IMR-90 (cell line): ENCODE results near the gene SCARF2. TPM values are rescaled to one million over a fixed set of nuclear protein-coding genes. Genes with fewer than 3 reads are reported as not detected.

Experiments used
- ATAC-seq: fragments of 200-7000 bp; cut with Tn5 transposase; 2 replicates; pipeline ENCODE4 v1.9.1; 2020; ENCODE audit warnings: low read depth, mild to moderate bottlenecking, moderate library complexity
- BruUV-seq: library from RNA; stranded (reverse); fragments of 400-500 nt; replicated peaks from 2 replicates; lab custom pipeline; 2021; lab: Mats Ljungman, UMichigan
- CTCF ChIA-PET: fragments of 300-600 bp; formaldehyde crosslinking; extraction: SDS; loops from one replicate; lab custom pipeline; 2021; ENCODE audit warnings: antibody characterized with exemption; lab: Yijun Ruan, JAX
- POLR2A ChIA-PET: fragments of 300-600 bp; sonication (Branson Sonifier 250); formaldehyde crosslinking; loops from one replicate; lab custom pipeline; 2022; ENCODE audit warnings: antibody characterized with exemption; ENCODE audit not compliant: unreplicated experiment; lab: Charles Lee
- DNase-seq: peaks from one replicate; pipeline ENCODE4 v3.0.0; 2013
- H2AFZ ChIP-seq: replicated peaks from 2 replicates; pipeline ENCODE3; 2013; ENCODE audit warnings: low read length, mild to moderate bottlenecking; ENCODE audit not compliant: poor library complexity
- H2AK5ac ChIP-seq: 2 replicates; pipeline ENCODE4 v1.6.1; 2013; ENCODE audit warnings: low read depth, low read length, inconsistent platforms
- H2AK9ac ChIP-seq: replicated peaks from 2 replicates; pipeline ENCODE3; 2013; ENCODE audit warnings: mild to moderate bottlenecking, low read depth, low read length, moderate library complexity; ENCODE audit not compliant: poor library complexity
- H2BK120ac ChIP-seq: 2 replicates; pipeline ENCODE4 v1.6.1; 2013; ENCODE audit warnings: low read depth, low read length, inconsistent platforms
- H2BK15ac ChIP-seq: 3 replicates; pipeline ENCODE4 v1.6.1; 2013; ENCODE audit warnings: low read depth, low read length, inconsistent platforms
- H2BK20ac ChIP-seq: 2 replicates; pipeline ENCODE4 v1.6.1; 2013; ENCODE audit warnings: low read depth, mild to moderate bottlenecking, inconsistent platforms, low read length, moderate library complexity
- H2BK5ac ChIP-seq: 2 replicates; pipeline ENCODE4 v1.6.1; 2013; ENCODE audit warnings: mild to moderate bottlenecking, low read depth, low read length, inconsistent platforms; ENCODE audit not compliant: poor library complexity, severe bottlenecking
- H3K14ac ChIP-seq: replicated peaks from 2 replicates; pipeline ENCODE4 v1.6.1; 2013; ENCODE audit warnings: low read depth, low read length, inconsistent platforms
- H3K18ac ChIP-seq: 2 replicates; pipeline ENCODE4 v1.6.1; 2013; ENCODE audit warnings: low read depth, low read length, control low read depth
- H3K23ac ChIP-seq: 2 replicates; pipeline ENCODE4 v1.6.1; 2013; ENCODE audit warnings: low read depth, low read length, inconsistent platforms
- H3K27ac ChIP-seq: 2 replicates; pipeline ENCODE4 v1.5.1; 2013; ENCODE audit warnings: mild to moderate bottlenecking, control low read depth, low read length; ENCODE audit not compliant: insufficient read depth
- H3K27me3 ChIP-seq: 2 replicates; pipeline ENCODE4 v1.6.1; 2013; ENCODE audit warnings: low read length; ENCODE audit not compliant: control insufficient read depth, insufficient read depth
- H3K36me3 ChIP-seq: 2 replicates; pipeline ENCODE4 v1.6.1; 2013; ENCODE audit warnings: low read length, mixed read lengths; ENCODE audit not compliant: control insufficient read depth, insufficient read depth
- H3K4ac ChIP-seq: 2 replicates; pipeline ENCODE4 v1.6.1; 2013; ENCODE audit warnings: low read depth, low read length, inconsistent platforms
- H3K4me1 ChIP-seq: 2 replicates; pipeline ENCODE4 v1.6.1; 2013; ENCODE audit warnings: low read length, mixed read lengths; ENCODE audit not compliant: control insufficient read depth, insufficient read depth
- H3K4me2 ChIP-seq: 2 replicates; pipeline ENCODE4 v1.6.1; 2013; ENCODE audit warnings: low read depth, mild to moderate bottlenecking, control low read depth, low read length, moderate library complexity
- H3K4me3 ChIP-seq: 2 replicates; pipeline ENCODE4 v1.5.1; 2013; ENCODE audit warnings: low read depth, mild to moderate bottlenecking, control low read depth, low read length, moderate library complexity; ENCODE audit not compliant: insufficient read depth
- H3K56ac ChIP-seq: 2 replicates; pipeline ENCODE4 v1.6.1; 2013; ENCODE audit warnings: low read length, inconsistent platforms; ENCODE audit not compliant: insufficient read depth; ENCODE audit errors: extremely low read depth
- H3K79me1 ChIP-seq, 2 experiments: 2 replicates each; pipeline ENCODE4 v1.6.1; 2013; ENCODE audit warnings: low read length in 2 of 2, inconsistent platforms in 1 of 2, low read depth in 1 of 2
- H3K9ac ChIP-seq: 2 replicates; pipeline ENCODE4 v1.6.1; 2013; ENCODE audit warnings: low read depth, low read length, control low read depth
- H3K9me1 ChIP-seq: 2 replicates; pipeline ENCODE4 v1.6.1; 2013; ENCODE audit warnings: low read length, inconsistent platforms; ENCODE audit not compliant: insufficient read depth
- H3K9me3 ChIP-seq: 2 replicates; pipeline ENCODE4 v1.6.1; 2013; ENCODE audit warnings: low read length; ENCODE audit not compliant: control insufficient read depth, insufficient read depth
- H4K20me1 ChIP-seq: 2 replicates; pipeline ENCODE4 v1.6.1; 2013; ENCODE audit warnings: low read length, inconsistent platforms; ENCODE audit not compliant: insufficient read depth
- H4K5ac ChIP-seq: 2 replicates; pipeline ENCODE4 v1.6.1; 2013; ENCODE audit warnings: mild to moderate bottlenecking, low read depth, low read length, control low read depth
- H4K8ac ChIP-seq, 2 experiments: 2 replicates each; pipeline ENCODE4 v1.6.1; 2013; ENCODE audit warnings: low read depth in 2 of 2, low read length in 2 of 2, control low read depth in 1 of 2, inconsistent platforms in 1 of 2
- H4K91ac ChIP-seq: 2 replicates; pipeline ENCODE4 v1.6.1; 2013; ENCODE audit warnings: low read depth, low read length, inconsistent platforms; ENCODE audit not compliant: insufficient read depth
- CEBPB ChIP-seq: IDR thresholded peaks from 2 replicates; pipeline ENCODE4 v1.6.1; 2012; ENCODE audit warnings: low read depth, low read length, improper control_type of control experiment
- CHD1 ChIP-seq: IDR thresholded peaks from 2 replicates; pipeline ENCODE4 v1.6.1; 2012; ENCODE audit warnings: low read depth, low read length, improper control_type of control experiment
- CTCF ChIP-seq: conservative IDR thresholded peaks from 2 replicates; pipeline ENCODE4 v1.5.1; 2012; ENCODE audit warnings: mild to moderate bottlenecking, low read depth, low read length, improper control_type of control experiment
- ELK1 ChIP-seq: fragments of 150-350 bp; IDR thresholded peaks from 2 replicates; pipeline ENCODE4 v1.6.1; 2016; ENCODE audit warnings: low read depth, mild to moderate bottlenecking, low read length, moderate library complexity, borderline replicate concordance
- FOS ChIP-seq: fragments of 150-350 bp; IDR thresholded peaks from 2 replicates; pipeline ENCODE4 v1.6.1; 2016; ENCODE audit warnings: low read depth, low read length
- NFE2L2 ChIP-seq: fragments of 150-350 bp; IDR thresholded peaks from 2 replicates; pipeline ENCODE4 v1.6.1; 2016; ENCODE audit warnings: low read depth, mild to moderate bottlenecking, low read length
- RCOR1 ChIP-seq: IDR thresholded peaks from 2 replicates; pipeline ENCODE4 v1.6.1; 2012; ENCODE audit warnings: mild to moderate bottlenecking, low read length, improper control_type of control experiment; ENCODE audit not compliant: insufficient replicate concordance
- USF2 ChIP-seq: fragments of 150-350 bp; IDR thresholded peaks from 2 replicates; pipeline ENCODE4 v1.6.1; 2017; ENCODE audit warnings: mild to moderate bottlenecking, antibody characterized with exemption, low read length, low read depth
- WGBS, 2 experiments: methylation state at CpG; one replicate each; pipeline versions ENCODE4 v1.1.5 to v1.1.7; 2013; ENCODE audit warnings: missing lambda C conversion rate in 2 of 2; ENCODE audit not compliant: insufficient read length in 1 of 2; ENCODE audit errors: extremely low coverage in 2 of 2; 5-methylcytosine and 5-hydroxymethylcytosine counted together
- dilution Hi-C: fragments of 300-500 bp; cut with HindIII; formaldehyde crosslinking; loops from one replicate; pipeline ENCODE4 v1.14.3; 2018; ENCODE audit warnings: low sequenced_read_pairs; ENCODE audit not compliant: unreplicated experiment
- in situ Hi-C: fragments of 300-500 bp; cut with MboI; formaldehyde crosslinking; loops from 3 replicates; pipeline ENCODE4 v1.14.3; 2019; ENCODE audit warnings: low sequenced_read_pairs, inconsistent platforms, mixed read lengths
- intact Hi-C: fragments of 100-400 bp; cut with micrococcal nuclease; formaldehyde crosslinking; loops from 2 replicates; pipeline ENCODE4 v1.10.0; 2022
- polyA plus RNA-seq, 3 experiments: library from polyadenylated mRNA; depleted of rRNA; stranded (reverse); fragments of >200 nt; gene quantifications; 2 replicates each; pipeline ENCODE4 v1.2.3, GENCODE V29; 2012; ENCODE audit warnings: low replicate concordance in 1 of 3
- total RNA-seq: library from RNA; depleted of rRNA; stranded (reverse); fragments of >200 nt; gene quantifications from 2 replicates; pipeline ENCODE4 v1.2.3, GENCODE V29; 2012

SCARF2 gene
- total and polyA plus RNA-seq, 2 of the 4 experiments (the other 2 are of a cell fraction): 3.4 to 37.0 TPM

GRCh38 chr22:20486229-20486628, 48.6 kb upstream of the SCARF2 start:
- no TSS peak for BruUV-seq
- Histone ChIP-seq H3K9me1 (peaks cover 24% of the 10 kb centered on the region), H3K23ac (no peak overlapping the region), H3K18ac (no peak overlapping the region), H3K4me2 (no peak overlapping the region), H2BK20ac (no peak overlapping the region), H3K27me3 (no peaks in the 10 kb centered on the region), H4K8ac (no peak overlapping the region), H2AK9ac (no peak overlapping the region), H3K9ac (no peak overlapping the region), H3K4me3 (no peak overlapping the region), H3K27ac (no peak overlapping the region), H3K14ac (no peak overlapping the region), H4K91ac (no peak overlapping the region), H3K79me1 (peaks cover 48 to 84% of the 10 kb centered on the region in 2 experiments), H2BK120ac (no peak overlapping the region), H3K56ac (no peak overlapping the region), H4K20me1 (peaks cover 28% of the 10 kb centered on the region), H3K4me1 (0 out of 2 replicates have a peak, but pooled peaks cover 1% of the 10 kb centered on the region), H3K36me3 (peaks cover 15% of the 10 kb centered on the region), H4K5ac (no peak overlapping the region), H2BK15ac (no peak overlapping the region), H3K9me3 (no peaks in the 10 kb centered on the region), H2BK5ac (no peak overlapping the region), H2AFZ (no peak overlapping the region), H2AK5ac (no peak overlapping the region), H3K4ac (0 out of 2 replicates have a peak overlapping the region, but pooled peaks have one; percentile 46)
- WGBS, 2 experiments: no CpG with 5 or more reads among the region's 2 CpGs
- DNase-seq (no peak), ATAC-seq (peak; percentile 56; the same call in 1 of the 2 replicates)
- TF ChIP-seq CHD1 (no peak), USF2 (no peak), ELK1 (no peak), CTCF (no peak), CEBPB (no peak), NFE2L2 (no peak), FOS (no peak), RCOR1 (no peak)
- dilution Hi-C loops (no loop called here), intact Hi-C loops (no loop called here), in situ Hi-C loops (no loop called here)
- ChIA-PET POLR2A (no interaction called here), CTCF (no interaction called here)
